SU-DHL-6 (cell line): Measurements from ENCODE around the gene AP3M1.

Experiments
- EZH2phosphoT487 ChIP-seq: fragments of 200-600 bp; sonication (generic), shearing (Covaris generic); conservative IDR thresholded peaks from 2 replicates; pipeline ENCODE4 v1.6.1; 2018; ENCODE audit warnings: mild to moderate bottlenecking, antibody characterized with exemption, low read length, moderate library complexity, mixed read lengths
- TF ChIP-seq, protein P1 (sequence below): fragments of 200-600 bp; sonication (generic); IDR thresholded peaks from one replicate; pipeline ENCODE4 v1.5.1; 2017; ENCODE audit warnings: antibody characterized with exemption, mild to moderate bottlenecking, low read length, moderate library complexity; ENCODE audit not compliant: insufficient read depth, poor library complexity, severe bottlenecking

DNA sequence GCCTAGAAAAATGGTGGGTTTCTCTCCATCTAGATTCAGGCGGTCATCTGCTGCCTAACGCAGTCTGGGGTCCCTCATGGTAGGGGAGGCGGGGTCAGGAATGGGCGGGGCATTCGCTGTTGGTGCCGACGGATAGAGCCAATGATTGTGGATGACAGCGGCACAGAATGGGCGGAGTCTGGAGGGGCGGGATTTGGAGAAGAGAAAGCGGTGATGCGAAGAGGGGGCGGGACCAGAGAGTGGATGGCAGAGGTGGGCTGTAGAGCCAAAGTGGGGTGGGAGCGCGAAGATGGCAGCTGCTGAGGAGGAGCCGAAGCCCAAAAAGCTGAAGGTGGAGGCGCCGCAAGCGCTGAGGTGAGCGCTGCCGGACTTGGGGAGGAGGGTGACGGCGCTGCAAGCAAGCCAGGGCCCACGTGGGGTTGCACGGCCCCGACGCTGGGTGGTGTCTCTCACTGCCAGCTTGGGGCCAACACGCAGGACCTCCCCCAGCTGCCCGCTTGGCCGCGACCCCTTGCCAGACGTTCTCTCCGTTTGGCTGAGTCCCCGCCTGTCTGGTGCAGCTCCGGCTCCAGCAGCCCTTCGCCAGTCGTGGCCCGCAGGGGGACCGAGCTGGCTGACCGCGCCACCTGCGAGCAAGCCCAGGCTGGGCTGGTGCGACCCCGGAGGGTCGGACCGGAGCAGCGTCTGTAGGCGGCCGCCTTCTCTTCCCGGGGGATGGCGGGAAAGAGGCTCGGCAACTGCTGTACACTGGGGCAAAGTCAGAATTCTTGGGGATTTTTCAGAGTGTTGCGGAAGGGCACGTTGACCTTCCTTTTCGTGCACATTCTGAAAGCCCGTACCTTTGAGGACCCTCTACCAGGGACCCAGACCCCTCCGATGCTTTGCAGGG is 606 bp upstream of the AP3M1 start, which contains the start of gene ADK:
- TF ChIP-seq, protein P1, sequence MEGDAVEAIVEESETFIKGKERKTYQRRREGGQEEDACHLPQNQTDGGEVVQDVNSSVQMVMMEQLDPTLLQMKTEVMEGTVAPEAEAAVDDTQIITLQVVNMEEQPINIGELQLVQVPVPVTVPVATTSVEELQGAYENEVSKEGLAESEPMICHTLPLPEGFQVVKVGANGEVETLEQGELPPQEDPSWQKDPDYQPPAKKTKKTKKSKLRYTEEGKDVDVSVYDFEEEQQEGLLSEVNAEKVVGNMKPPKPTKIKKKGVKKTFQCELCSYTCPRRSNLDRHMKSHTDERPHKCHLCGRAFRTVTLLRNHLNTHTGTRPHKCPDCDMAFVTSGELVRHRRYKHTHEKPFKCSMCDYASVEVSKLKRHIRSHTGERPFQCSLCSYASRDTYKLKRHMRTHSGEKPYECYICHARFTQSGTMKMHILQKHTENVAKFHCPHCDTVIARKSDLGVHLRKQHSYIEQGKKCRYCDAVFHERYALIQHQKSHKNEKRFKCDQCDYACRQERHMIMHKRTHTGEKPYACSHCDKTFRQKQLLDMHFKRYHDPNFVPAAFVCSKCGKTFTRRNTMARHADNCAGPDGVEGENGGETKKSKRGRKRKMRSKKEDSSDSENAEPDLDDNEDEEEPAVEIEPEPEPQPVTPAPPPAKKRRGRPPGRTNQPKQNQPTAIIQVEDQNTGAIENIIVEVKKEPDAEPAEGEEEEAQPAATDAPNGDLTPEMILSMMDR = no peak
- TF ChIP-seq EZH2phosphoT487 = no peak
